Activated CD4-positive, alpha-beta T cell treated with anti-CD3 and anti-CD28 coated beads for 1 hour (primary cell): ENCODE data around the gene NPFFR2.
"Not testable (repeated sequence)": the region's sequence is repeated elsewhere in the genome, so short reads cannot be mapped to it uniquely, and the experiment has no call there.

Experiments
- DNase-seq: peaks from one replicate; pipeline ENCODE4 v3.0.0-alpha.2; 2020

NPFFR2 gene

DNA sequence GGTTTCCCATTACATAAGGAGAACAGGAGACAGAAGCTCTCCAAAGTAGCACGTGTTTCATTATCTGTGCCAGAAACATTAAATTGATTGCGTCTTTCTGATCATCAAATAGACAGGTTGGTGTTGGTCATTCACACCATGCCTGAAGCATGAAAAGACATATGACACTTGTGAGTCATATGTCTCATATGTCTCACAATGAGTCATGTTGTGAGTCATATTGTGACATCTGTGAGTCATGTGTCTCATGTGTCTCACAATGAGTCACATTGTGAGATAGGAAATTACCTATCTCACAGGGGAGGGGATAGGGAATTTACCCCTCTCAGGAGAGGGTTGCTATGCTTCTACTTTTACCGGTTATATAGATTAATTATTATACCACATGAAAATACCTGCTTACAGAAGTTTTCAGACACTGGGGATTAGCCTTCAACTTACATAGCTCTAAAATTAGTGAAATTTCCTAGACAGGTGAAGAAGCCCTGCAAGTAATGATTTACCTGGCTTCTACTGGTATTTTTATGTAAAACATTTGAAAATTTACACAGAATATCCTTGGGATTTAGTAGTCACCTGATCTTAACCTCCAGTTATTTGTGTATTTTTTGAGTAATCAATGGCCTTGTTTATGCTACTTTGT, 80.8 kb downstream of the NPFFR2 start:
- DNase-seq: no peak

DNA sequence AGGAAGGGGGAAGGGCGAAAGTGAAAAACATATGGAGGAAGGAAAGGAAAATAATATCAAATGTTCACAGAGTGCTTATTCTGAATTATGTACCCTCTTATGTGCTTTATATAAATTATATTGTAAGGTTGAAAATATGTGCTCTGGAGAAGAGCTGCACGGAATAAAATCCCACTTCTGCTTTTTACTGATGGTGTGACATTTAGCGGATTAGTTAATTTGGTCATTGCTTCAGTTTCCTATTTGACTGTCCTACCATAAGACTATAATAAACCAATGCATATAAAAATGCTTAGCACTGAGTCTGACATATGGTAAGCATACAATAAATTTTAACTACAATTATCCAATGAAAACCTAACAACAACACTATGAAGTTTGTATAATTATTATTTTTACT, 86.2 kb downstream of the NPFFR2 start:
- no peak for DNase-seq

DNA sequence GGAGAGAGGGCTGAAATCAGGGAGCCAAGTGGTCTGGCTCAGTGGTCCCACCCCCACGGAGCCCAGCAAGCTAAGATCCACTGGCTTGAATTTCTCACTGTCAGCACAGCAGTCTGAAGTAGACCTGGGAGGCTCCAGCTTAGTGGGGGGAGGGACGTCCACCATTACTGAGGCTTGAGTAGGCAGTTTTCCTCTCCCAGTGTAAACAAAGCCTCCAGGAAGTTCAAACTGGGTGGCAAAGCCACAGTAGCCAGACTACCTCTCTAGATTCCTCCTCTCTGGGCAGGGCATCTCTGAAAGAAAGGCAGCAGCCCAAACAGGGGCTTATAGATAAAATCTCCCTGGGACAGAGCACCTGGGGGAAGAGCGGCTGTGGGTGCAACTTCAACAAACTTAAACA, 88.1 kb downstream of the NPFFR2 start:
- no peak for DNase-seq

DNA sequence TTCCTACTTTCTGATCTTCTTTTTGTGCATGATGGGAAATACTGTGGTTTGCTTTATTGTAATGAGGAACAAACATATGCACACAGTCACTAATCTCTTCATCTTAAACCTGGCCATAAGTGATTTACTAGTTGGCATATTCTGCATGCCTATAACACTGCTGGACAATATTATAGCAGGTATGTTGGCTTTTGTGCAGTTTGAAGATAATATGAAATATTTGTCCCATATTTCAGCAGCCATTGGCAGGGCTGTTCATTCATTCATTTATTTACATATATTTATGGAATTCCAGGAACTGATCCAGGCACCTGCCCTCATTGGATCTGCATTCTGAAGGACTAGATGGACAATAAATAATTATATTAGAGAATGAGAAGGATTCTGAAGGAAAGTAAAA, 96.9 kb downstream of the NPFFR2 start:
- DNase-seq: no peak

DNA sequence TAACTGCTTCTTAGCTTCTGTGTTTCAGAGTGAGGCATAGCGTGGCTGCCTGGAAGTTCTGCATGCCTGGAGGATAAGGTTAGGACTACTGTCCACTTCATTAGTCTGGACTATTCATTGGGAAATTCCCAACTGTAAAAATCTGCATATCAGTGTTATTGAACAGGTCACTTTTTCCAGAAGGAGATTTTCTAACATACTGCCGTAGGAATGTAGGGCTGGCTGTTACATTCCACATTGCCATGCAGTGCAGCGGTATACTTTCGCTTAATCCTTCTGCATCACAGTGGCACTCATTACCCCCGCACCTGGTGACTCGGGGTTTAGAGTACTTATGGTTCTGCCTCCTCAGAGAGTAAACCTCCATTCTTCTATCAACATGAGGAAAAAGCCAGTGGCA, 104.6 kb downstream of the NPFFR2 start:
- no peak for DNase-seq

DNA sequence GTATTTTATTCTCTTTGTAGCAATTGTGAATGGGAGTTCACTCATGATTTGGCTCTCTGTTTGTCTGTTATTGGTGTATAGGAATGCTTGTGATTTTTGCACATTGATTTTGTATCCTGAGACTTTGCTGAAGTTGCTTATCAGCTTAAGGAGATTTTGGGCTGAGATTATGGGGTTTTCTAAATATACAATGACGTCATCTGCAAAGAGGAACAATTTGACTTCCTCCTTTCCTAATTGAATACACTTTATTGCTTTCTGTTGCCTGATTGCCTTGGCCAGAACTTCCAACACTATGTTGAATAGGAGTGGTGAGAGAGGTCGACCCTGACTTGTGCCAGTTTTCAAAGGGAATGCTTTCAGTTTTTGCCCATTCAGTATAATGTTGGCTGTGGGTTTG, 108.2 kb downstream of the NPFFR2 start:
- DNase-seq: not testable (repeated sequence)

DNA sequence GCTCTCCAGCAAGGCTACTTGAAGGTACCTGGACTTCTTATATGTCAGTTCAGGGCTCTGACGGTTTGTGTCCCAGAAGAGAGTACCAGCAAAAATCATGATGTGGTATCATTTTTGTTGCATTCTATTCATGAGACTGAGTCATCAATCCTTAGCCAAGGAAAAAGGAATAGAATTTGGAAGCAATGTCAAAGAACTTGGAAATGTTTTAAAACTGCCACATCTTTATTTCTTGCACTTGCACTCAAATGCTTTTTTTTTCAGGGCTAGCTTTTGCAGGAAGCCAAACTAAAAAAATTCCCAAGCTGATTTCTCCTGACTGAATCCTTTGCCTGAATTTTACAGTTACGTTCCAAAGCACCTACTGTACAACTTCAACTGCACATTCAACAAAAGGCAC, 112.4 kb downstream of the NPFFR2 start:
- no peak for DNase-seq

DNA sequence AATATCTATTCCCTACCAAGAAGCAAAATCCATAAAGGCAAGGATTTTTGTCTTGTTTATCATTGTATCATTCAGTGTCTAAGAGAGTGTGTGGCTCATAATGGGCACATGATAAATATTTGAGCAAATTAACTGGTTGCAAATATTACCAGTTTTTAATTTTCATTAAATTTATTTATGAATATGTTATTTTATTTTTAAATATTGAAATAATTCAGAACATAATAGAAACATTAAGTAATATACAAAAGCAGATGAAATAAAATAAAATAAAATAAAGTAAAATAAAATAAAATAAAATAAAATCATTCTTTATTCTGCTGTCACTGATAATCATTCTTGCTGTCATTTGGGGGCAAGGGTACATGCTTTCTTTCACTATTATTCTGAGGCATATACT, 120.9 kb downstream of the NPFFR2 start:
- DNase-seq: no peak

DNA sequence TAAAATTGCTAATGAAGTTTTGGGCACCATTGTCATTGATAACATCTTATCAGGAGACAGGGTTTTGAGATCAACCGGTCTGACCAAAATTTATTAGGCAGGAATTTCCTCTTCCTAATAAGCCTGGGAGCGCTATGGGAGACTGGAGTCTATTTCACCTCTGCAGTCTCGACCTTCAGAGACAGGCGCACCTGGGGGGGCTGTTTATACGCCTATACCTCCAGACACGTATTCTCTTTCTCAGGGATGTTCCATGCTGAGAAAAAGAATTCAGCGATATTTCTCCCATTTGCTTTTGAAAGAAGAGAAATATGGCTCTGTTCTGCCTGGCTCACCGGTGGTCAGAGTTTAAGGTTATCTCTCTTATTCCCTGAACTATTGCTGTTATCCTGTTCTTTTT, 121.8 kb downstream of the NPFFR2 start:
- DNase-seq: not testable (repeated sequence)

DNA sequence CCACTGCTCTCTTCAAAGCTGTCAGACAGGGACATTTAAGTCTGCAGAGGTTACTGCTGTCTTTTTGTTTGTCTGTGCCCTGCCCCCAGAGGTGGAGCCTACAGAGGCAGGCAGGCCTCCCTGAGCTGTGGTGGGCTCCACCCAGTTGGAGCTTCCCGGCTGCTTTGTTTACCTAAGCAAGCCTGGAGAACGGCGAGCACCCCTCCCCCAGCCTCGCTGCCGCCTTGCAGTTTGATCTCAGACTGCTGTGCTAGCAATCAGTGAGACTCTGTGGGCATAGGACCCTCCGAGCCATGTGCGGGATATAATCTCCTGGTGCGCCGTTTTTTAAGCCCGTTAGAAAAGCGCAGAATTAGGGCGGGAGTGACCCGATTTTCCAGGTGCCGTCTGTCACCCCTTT, 137.5 kb downstream of the NPFFR2 start:
- DNase-seq: not testable (repeated sequence)

DNA sequence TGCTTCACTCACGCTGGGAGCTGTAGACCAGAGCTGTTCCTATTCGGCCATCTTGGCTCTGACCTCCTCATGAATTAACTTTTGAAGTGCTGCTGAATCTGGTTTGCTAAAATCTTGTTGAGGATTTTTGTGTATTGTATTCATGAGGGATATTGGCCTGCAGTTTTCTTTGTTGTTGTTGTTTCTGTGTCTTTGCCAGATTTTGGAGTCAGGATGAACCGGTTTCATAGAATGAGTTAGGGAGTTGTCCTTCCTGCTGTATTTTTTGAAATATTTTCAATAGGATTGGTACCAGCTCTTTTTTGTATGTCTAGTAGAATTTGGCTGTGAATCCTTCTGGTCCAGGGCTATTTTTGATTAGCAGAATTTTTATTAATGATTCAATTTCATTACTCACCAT, 138.1 kb downstream of the NPFFR2 start:
- DNase-seq: no peak

DNA sequence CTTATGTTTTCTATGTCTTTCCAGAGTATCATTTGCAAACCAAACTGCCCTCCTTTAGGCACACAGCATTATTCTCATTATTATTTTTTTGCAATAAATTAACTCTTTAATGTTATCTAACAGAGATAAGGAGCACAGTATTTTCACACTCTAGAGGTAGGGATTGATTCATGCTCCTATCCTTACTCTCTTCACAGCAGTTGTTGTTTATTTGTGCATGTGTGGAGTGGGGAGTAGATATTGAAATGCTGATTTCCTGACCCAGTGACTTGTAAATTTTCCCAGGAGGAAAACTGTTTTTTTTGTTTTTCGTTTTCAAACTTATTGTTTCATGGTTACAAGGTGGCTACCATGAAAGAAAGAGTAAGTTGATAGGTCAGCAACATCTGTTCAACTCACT, 140.0 kb downstream of the NPFFR2 start:
- DNase-seq: no peak

DNA sequence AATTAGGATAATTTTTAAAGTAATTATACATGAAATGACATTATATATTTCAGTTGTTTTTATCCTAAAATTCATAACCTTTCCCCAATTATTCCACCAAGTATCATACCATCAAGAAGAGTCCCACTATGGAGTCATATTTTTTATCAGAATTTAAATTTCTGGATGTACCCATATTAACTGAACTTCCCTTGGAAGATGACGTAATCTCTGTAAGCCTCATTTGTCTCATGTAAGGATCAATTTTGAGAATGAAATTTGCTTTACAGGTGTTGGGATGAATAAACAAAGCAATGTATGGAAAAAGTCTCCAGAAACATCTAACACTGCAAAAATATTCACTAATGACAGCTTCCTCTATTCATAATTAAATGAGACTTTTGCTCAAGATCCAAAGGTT, 147.5 kb downstream of the NPFFR2 start:
- no peak for DNase-seq

DNA sequence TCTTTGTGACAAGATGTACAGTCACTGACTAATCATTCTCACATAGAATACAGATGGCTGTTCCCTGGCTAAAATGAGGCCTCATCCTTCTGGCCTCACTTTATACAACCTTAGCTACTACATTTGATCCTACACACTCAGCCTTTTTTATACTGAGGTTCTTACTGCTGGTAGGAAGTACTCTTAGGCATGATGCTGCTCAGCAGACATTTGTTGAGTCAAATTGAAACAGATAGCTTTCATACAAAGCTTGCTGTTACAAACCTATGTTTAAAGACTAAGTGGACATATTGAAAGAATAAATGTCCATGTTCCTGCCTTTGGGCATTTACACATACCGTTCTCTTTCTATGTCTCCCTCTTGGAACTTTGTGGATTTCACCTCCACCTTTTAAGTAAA, 154.9 kb downstream of the NPFFR2 start:
- no peak for DNase-seq

DNA sequence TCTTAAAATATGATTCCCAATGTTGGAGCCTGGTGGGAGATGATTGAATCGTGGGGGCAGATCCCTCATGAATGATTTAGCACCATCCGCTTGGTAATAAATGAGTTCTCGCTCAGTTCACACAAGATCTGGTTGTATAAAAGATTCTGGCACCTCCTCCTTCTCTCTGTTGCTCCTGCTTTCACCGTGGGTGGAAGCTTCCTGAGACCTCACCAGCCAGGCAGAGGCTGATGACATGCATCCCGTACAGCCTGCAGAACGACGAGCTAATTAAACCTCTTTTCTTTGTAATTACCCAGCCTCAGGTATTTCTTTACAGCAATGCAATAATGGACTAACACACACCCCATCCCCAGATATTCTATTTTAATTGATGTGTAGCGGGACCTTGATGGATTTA, 162.2 kb downstream of the NPFFR2 start:
- no peak for DNase-seq

DNA sequence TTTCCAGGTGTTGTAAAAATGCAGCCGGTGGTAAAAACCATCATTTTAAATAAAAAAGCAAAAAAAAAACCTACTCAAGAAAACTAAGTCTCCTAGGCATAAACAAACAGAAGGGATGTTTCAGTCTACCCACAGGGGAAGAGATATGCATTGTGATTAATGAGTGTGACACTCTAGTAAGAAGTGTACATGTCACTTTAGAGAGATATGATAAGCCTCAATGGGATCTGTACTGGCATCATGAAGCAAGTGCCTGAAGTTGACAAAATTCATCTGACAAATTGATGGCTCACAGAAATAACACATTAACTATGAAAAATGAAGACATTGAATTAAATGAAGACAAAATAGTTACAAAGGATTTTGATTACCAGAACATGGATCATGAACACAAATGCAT, 162.7 kb downstream of the NPFFR2 start:
- DNase-seq: no peak
